NCI-H2081 (cell line): ENCODE data around the gene AR.

Experiments used
- DNase-seq, 2 experiments: peaks; one replicate each; lab custom pipeline; 2025; lab: John Stamatoyannopoulos, UW

Gene AR, protein sequence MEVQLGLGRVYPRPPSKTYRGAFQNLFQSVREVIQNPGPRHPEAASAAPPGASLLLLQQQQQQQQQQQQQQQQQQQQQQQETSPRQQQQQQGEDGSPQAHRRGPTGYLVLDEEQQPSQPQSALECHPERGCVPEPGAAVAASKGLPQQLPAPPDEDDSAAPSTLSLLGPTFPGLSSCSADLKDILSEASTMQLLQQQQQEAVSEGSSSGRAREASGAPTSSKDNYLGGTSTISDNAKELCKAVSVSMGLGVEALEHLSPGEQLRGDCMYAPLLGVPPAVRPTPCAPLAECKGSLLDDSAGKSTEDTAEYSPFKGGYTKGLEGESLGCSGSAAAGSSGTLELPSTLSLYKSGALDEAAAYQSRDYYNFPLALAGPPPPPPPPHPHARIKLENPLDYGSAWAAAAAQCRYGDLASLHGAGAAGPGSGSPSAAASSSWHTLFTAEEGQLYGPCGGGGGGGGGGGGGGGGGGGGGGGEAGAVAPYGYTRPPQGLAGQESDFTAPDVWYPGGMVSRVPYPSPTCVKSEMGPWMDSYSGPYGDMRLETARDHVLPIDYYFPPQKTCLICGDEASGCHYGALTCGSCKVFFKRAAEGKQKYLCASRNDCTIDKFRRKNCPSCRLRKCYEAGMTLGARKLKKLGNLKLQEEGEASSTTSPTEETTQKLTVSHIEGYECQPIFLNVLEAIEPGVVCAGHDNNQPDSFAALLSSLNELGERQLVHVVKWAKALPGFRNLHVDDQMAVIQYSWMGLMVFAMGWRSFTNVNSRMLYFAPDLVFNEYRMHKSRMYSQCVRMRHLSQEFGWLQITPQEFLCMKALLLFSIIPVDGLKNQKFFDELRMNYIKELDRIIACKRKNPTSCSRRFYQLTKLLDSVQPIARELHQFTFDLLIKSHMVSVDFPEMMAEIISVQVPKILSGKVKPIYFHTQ

DNA sequence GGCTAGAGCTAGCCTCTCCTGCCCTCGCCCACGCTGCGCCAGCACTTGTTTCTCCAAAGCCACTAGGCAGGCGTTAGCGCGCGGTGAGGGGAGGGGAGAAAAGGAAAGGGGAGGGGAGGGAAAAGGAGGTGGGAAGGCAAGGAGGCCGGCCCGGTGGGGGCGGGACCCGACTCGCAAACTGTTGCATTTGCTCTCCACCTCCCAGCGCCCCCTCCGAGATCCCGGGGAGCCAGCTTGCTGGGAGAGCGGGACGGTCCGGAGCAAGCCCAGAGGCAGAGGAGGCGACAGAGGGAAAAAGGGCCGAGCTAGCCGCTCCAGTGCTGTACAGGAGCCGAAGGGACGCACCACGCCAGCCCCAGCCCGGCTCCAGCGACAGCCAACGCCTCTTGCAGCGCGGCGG lies at the start of gene AR:
Gene AR, plus strand, starts transcription at position 204 of the 400 bp plus-strand sequence. CDS start 1,126 bp downstream, outside the sequence.
- no peak for DNase-seq

DNA sequence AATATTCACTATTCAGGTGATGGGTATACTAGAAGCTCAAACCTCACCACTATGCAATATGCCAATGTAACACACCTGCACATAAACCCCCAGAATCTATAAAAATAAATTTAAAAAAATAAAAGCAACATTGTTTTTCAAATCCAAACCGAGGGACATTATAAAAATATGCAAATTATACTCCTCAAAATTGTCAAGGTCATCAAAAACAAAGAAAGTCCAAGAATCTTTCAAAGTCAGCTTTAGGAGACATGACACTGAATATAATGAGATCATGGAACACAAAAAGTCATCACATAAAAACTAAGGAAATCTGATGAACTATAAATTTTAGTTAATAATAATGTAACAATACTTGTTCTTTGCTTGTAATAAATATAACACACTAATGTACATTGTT lies 43.2 kb upstream of the AR start:
- no peak for DNase-seq

DNA sequence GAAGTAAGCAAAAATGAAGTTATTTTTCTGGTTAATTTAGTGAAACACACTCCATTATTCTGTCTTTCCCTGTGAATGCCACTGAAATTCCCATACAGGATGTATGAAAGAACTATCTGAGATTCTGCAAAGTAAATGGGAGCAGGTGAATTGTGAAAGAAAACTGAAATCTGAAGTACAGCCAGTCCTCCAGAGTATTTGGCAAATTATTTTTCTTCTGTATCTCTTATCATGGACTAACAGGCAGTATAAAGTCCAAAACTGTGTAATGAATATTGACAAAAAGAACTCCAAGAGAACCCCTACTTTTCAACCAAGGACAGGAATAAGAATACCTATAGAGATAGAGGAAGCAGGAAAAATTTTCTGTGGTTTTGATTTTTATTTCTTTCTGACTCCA lies 40.8 kb upstream of the AR start:
- DNase-seq, result no peak

DNA sequence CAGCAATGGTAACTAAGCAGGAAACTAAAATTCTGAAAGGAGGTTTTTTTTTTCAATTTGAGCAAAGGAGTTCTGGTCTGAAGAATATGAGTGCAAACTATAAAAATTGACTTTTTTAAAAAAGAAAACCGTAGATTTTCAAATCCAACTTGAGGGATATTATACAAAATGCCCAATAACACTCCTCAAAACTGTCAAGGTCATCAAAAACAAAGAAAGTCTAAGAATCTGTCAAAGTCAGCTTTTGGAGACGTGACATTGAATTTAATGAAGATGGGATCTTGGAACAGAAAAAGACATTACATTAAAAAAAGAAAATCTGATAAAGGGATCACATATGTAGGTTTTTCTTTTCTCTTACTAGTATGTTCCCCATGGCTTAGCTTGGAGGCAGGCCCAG lies 40.4 kb upstream of the AR start:
- DNase-seq, result no peak

DNA sequence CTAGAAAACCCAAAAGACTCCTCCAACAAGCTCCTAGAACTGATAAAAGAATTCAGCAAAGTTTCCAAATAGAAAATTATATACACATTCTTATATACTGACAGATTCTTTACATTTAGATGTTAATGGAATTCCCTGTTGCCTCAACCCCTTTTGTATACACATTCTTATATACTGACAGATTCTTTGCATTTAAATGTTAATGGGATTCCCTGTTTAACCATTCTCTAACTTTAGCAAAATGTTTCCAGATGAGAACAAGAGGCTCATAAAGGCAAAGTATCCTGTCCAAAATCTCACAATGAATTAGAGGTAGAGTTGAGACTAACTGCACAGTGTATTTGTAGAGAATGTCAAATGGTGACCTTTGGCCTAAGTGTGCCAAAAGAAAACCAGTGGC lies 23.1 kb upstream of the AR start:
- DNase-seq, result no peak

DNA sequence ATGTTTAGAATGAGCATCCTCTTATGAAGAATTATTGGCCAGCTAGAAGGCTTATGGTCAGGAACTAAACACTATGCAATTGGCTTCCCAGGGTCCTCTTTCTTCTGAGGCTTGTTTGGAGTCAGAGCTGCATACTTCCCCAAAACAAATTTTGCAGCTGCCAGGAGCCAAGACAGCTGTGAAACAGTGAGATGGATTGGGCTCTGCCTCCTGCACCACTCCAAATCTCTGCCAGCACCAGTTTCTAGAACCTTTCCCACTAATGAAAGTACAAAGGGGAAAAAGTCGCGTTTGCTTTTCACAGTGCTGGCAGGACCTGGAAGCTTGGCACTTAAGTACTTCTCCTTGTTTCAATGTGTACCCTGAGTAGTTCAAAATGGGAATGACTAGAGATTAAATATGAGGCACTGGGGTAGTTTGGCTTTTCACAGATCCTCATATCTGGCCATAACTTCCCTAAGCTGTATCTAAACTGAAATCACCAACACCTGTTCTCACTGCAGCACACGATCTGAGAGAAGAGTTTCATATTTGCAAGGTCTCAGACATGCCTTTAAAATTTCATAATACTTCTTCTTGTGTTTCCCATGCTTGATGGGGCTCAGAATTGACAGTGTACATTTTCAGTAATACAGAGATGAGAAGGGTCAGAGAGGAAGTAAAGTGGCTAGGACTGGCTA lies 20.7 kb upstream of the AR start:
- DNase-seq, result no peak

DNA sequence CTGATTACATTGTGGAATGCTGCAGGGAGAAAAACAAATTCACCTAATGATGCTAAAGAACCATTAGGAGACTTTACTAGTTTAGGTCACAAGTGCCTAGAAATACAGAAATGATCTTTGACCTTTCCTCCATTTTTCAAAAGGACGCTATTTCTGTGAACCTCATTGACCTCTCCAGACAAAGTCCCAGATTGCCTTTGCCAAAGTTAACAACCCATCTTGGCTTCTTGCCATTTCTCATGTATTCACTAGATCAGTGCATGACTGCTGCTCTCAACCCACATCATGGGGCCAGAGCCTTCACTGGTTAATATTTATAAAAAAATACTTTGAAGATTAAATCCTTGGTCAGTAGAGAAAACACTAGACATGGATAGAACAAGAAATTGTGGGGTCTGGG lies 19.9 kb upstream of the AR start:
- no peak for DNase-seq

DNA sequence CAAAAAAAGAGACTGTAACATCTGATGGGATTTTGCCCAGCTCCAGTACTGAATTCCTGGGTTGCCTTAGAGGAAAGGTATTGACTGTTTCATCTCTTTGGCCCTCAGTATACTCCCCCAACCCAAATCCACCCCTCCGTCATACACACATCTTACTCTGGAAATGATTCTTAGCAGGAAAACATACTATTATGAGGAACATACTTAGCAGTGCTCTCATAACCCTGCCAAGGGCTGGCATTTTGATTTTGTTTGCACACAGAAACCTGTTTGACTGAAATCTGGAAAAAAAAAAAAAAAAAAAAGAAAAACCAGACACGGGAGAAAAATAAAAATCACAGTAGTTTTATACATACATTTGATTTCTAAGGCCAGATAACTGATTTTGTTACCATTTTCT lies 19.4 kb upstream of the AR start:
- no peak for DNase-seq

DNA sequence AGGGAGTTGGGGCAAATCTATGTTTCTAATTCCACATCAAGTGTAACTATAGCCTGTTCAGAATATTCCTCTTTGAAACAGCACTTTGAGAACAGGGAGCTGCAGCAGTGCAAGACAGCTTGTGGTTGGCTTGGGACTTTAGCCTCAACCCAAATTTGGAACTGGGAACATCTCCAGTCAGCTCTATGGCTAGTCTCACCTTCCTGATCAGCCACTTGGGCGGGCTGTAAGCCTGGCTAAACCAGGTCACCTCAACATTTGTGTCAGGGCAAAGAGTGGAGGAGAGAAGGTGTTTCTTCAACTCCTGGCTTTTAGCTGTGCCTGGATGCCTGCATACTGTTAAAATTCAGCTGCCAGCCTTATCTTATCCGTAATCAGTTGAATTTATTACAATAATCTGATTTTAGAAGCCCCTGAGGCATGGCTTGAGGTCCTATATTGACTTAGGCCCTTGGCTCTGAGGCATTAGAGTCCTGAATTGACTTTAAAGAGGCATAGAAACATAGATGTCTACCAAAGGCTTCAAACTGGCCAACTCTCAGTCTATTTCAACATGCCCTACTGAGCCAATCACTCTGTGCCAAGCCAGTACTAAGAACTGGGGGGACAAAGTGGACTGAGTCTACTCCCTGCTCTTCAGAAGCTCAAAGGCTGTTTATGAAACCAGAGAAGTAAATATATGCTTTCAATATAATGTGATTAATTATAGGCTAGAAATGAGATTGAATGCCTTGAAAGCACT lies 18.7 kb upstream of the AR start:
- DNase-seq, result no peak

DNA sequence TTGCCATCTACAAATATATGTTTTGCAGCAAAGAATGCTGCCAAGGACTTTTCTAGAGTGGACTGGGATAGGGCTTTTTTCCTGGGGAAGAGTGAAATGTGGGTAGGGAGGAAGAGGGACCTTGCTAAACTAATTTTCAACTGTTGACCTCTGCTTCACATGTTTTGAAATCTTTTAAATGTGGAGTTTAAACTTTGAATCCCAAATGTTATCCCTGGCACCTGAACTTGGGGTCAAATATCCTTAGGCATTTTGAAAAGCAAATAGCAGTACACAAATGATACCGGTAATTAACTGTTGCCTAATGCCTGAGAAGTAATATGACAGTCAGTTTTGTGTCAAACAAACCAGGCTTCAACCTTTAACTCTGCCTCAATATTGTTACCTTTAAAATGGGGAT lies 7.3 kb upstream of the AR start:
- DNase-seq, result no peak

DNA sequence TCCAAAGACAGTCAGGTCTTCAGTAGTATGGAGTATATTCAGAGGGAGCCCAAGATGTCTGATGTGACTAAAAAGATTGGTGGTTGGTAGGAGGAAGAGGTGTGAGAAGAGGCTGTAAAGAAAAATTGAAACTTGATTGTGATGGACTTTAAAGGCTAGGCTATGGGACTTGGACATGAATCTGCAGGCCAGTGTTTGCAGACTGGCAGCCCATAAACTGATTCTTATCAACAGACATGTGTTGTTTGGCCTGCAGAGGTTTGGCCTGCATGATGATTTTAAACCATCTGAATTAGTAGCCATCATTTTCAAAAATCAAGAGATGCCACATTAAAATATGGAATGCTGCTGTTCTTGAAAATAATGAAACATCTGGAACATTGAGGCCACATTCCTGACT lies 5.4 kb upstream of the AR start:
- DNase-seq, result no peak

DNA sequence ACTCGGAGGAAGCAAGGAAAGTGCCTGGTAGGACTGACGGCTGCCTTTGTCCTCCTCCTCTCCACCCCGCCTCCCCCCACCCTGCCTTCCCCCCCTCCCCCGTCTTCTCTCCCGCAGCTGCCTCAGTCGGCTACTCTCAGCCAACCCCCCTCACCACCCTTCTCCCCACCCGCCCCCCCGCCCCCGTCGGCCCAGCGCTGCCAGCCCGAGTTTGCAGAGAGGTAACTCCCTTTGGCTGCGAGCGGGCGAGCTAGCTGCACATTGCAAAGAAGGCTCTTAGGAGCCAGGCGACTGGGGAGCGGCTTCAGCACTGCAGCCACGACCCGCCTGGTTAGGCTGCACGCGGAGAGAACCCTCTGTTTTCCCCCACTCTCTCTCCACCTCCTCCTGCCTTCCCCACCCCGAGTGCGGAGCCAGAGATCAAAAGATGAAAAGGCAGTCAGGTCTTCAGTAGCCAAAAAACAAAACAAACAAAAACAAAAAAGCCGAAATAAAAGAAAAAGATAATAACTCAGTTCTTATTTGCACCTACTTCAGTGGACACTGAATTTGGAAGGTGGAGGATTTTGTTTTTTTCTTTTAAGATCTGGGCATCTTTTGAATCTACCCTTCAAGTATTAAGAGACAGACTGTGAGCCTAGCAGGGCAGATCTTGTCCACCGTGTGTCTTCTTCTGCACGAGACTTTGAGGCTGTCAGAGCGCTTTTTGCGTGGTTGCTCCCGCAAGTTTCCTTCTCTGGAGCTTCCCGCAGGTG lies 637 bp downstream of the AR start:
- no peak for DNase-seq

DNA sequence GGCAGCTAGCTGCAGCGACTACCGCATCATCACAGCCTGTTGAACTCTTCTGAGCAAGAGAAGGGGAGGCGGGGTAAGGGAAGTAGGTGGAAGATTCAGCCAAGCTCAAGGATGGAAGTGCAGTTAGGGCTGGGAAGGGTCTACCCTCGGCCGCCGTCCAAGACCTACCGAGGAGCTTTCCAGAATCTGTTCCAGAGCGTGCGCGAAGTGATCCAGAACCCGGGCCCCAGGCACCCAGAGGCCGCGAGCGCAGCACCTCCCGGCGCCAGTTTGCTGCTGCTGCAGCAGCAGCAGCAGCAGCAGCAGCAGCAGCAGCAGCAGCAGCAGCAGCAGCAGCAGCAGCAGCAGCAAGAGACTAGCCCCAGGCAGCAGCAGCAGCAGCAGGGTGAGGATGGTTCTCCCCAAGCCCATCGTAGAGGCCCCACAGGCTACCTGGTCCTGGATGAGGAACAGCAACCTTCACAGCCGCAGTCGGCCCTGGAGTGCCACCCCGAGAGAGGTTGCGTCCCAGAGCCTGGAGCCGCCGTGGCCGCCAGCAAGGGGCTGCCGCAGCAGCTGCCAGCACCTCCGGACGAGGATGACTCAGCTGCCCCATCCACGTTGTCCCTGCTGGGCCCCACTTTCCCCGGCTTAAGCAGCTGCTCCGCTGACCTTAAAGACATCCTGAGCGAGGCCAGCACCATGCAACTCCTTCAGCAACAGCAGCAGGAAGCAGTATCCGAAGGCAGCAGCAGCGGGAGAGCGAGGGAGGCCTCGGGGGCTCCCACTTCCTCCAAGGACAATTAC lies 1.4 kb downstream of the AR start:
- no peak for DNase-seq

DNA sequence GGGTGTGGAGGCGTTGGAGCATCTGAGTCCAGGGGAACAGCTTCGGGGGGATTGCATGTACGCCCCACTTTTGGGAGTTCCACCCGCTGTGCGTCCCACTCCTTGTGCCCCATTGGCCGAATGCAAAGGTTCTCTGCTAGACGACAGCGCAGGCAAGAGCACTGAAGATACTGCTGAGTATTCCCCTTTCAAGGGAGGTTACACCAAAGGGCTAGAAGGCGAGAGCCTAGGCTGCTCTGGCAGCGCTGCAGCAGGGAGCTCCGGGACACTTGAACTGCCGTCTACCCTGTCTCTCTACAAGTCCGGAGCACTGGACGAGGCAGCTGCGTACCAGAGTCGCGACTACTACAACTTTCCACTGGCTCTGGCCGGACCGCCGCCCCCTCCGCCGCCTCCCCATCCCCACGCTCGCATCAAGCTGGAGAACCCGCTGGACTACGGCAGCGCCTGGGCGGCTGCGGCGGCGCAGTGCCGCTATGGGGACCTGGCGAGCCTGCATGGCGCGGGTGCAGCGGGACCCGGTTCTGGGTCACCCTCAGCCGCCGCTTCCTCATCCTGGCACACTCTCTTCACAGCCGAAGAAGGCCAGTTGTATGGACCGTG lies 2.2 kb downstream of the AR start:
- no peak for DNase-seq

DNA sequence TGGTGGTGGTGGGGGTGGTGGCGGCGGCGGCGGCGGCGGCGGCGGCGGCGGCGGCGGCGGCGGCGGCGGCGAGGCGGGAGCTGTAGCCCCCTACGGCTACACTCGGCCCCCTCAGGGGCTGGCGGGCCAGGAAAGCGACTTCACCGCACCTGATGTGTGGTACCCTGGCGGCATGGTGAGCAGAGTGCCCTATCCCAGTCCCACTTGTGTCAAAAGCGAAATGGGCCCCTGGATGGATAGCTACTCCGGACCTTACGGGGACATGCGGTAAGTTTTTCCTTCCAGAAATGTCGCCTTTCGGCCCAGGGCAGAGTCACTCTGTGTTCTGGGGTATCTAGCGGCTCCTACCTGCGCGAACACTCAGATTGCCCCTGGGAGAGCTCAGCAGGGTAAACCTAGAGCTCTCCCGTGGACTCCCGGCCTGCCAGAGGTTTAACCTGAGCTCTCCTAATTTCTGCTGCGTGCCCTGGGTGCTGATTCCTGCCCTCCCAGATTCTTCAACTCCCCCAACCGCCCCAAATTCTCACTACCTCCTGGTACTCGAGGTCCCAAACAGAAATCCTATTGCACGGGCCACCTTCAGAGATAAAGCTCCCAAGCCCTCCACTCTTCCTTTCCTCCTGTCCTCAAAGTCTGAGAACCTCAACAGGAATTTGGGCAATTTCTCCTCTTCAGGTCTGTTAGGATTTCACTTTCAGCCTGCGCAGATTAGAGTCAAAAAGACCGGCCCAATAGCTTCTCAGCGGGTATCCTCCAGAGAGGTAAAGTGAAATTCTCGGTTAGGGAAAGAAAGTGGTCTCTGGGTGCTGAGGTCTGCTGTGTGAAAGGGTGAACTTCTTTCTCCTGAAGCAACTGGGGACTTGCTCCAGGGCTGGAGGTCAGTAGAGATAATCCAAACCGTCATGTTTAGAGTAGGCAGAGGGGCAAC lies 2.9 kb downstream of the AR start:
- DNase-seq, result no peak

DNA sequence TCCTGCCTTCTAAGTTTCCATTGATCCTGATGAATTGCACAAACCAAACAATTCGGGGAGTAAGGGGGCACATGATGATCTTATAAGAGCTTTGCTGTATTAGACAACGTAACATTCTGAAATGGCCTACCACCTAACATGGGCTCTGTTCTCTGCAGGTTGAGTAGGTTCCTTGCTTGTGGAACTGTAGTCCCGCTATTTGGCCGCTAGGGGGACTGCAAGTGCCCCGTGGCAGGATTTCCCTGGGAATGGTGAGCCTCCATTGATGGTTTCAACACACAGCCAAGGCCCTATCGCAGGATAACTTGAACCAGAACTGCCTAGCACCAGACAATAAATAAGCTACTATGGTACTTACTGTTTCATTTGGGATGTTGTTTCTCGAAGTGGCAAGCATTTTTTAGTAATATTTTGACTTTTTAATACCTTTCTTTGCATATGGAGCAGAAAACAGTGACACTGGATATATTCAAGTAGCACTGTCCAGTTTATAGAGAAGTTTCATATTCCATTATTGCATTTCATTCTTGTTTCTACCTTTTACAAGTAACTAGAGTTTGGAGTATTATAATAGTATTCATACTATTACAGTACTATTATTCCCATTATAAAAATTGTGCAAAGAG lies 11.9 kb downstream of the AR start:
- DNase-seq, result no peak

DNA sequence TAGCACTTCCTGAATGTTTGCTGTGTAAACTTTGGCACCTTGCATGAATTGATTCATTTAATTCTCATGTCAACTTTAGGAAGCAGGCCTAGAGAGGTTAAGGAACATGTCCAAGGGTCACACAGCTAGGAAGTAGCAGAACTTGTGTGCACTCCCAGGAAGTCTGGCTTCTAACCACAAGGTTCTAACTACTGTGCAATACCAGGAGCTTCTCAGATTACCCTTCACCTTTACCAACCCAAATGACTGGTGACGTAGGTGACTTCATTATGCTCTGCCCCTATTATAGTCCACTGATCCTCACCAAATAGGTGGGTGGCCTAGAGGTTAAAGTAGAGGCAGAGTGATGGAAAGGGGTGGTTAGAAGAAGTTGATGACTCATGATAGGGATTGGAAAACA lies 14.4 kb downstream of the AR start:
- DNase-seq, result no peak
